Smooth muscle cell of the pulmonary artery (primary cell): Measurements from ENCODE around the gene IFI44. TPM values are rescaled to one million over a fixed set of nuclear protein-coding genes. Genes with fewer than 3 reads are reported as not detected.

ENCODE experiments used
- total RNA-seq: library from RNA; depleted of rRNA; stranded (reverse); fragments of >200 nt; gene quantifications from 2 replicates; pipeline ENCODE4 v1.2.3, GENCODE V29; 2014

Gene IFI44
- total RNA-seq: 7.1 and 12.1 TPM in 2 replicates

GRCh38 chr1:78649628-78650027 is at the start of gene IFI44:
Gene IFI44, plus strand, starts transcription at chr1:78649831. Its CDS starts 365 bp downstream, at chr1:78650196.

GRCh38 chr1:78619803-78620579 is 29.6 kb upstream of the IFI44 start, which contains the start of gene IFI44L:
Gene IFI44L, plus strand, starts transcription at chr1:78620448. Its CDS starts 7,468 bp downstream, at chr1:78627916.

Other genes with a start within 250 kb of the IFI44 start
- gene PTGFR, start 158.9 kb upstream of the IFI44 start, total RNA-seq: 3.3 and 28.9 TPM in 2 replicates
- gene IFI44L, start 29.4 kb upstream of the IFI44 start, total RNA-seq: 3.8 and 6.5 TPM in 2 replicates